ENCODE data around the gene FRAT1. TPM values are rescaled to one million over a fixed set of nuclear protein-coding genes. Genes with fewer than 3 reads are reported as not detected.

FRAT1 gene
- total RNA-seq, 6 experiments from 2014 or later = 3.5 to 8.5 (median 7.4) TPM

- Histone ChIP-seq H3K4me3 (no peak overlapping the region), H3K4me1 (peaks cover 0 to 13% (median 5%) of the 10 kb centered on the region in 4 donors), H3K27me3 (no peaks in the 10 kb centered on the region), H3K27ac (peak overlapping the region; percentile 64 to 95 (median 87)), H3K9me3 (no peaks in the 10 kb centered on the region), H3K36me3 (no peaks in the 10 kb centered on the region)
- intact Hi-C loops (cut with DNase I) = no loop called here
- DNase-seq (peak in 2 of 3 donors; percentile 76 to 77), ATAC-seq (peak; percentile 89 to 93 (median 90))
- TF ChIP-seq POLR2A (IDR thresholded peaks at IDR 0.05) = no peak
- TF ChIP-seq, protein P1, sequence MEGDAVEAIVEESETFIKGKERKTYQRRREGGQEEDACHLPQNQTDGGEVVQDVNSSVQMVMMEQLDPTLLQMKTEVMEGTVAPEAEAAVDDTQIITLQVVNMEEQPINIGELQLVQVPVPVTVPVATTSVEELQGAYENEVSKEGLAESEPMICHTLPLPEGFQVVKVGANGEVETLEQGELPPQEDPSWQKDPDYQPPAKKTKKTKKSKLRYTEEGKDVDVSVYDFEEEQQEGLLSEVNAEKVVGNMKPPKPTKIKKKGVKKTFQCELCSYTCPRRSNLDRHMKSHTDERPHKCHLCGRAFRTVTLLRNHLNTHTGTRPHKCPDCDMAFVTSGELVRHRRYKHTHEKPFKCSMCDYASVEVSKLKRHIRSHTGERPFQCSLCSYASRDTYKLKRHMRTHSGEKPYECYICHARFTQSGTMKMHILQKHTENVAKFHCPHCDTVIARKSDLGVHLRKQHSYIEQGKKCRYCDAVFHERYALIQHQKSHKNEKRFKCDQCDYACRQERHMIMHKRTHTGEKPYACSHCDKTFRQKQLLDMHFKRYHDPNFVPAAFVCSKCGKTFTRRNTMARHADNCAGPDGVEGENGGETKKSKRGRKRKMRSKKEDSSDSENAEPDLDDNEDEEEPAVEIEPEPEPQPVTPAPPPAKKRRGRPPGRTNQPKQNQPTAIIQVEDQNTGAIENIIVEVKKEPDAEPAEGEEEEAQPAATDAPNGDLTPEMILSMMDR (IDR thresholded peaks at IDR 0.05) = no peak
- 21% methylated on average over 9 of the region's 10 CpGs for WGBS (ENCODE audit: insufficient coverage, low coverage, low lambda C conversion rate, missing lambda C conversion rate)
These were observed 10.9 kb upstream of the FRAT1 start for GRCh38 chr10:97307866-97308780.

GRCh38 chr10:97311111-97311626, 7.9 kb upstream of the FRAT1 start:
- intact Hi-C loops (cut with DNase I) = no loop called here
- Histone ChIP-seq H3K36me3 (no peaks in the 10 kb centered on the region), H3K4me1 (peaks cover 0 to 13% (median 5%) of the 10 kb centered on the region in 4 donors), H3K27ac (no peak overlapping the region), H3K4me3 (no peak overlapping the region), H3K27me3 (no peaks in the 10 kb centered on the region), H3K9me3 (no peaks in the 10 kb centered on the region)
- ATAC-seq (no peak), DNase-seq (no peak)
- WGBS (ENCODE audit: insufficient coverage, low coverage, low lambda C conversion rate, missing lambda C conversion rate) = 100% methylated on average over 4 of the region's 4 CpGs
- TF ChIP-seq POLR2A (IDR thresholded peaks at IDR 0.05) = no peak
- TF ChIP-seq, protein P1 (IDR thresholded peaks at IDR 0.05) = no peak

- Histone ChIP-seq H3K4me3 (no peak overlapping the region), H3K36me3 (no peaks in the 10 kb centered on the region), H3K9me3 (no peaks in the 10 kb centered on the region), H3K27ac (no peak overlapping the region), H3K27me3 (no peaks in the 10 kb centered on the region), H3K4me1 (peaks cover 0 to 3% (median under 1%) of the 10 kb centered on the region in 4 donors)
- DNase-seq (no peak), ATAC-seq (no peak)
- 36% methylated on average over 1 of the region's 6 CpGs for WGBS (ENCODE audit: insufficient coverage, low coverage, low lambda C conversion rate, missing lambda C conversion rate)
- no peak for TF ChIP-seq POLR2A (IDR thresholded peaks at IDR 0.05)
- TF ChIP-seq, protein P1 (IDR thresholded peaks at IDR 0.05) = no peak
- intact Hi-C loops (cut with DNase I) = no loop called here
These were observed 6.2 kb upstream of the FRAT1 start for GRCh38 chr10:97312897-97313296.

- no peak for DNase-seq
- TF ChIP-seq POLR2A (IDR thresholded peaks at IDR 0.05) = no peak
- TF ChIP-seq, protein P1 (IDR thresholded peaks at IDR 0.05) = no peak
- no peaks in the 10 kb centered on the region for H3K27me3 ChIP-seq
- H3K36me3 ChIP-seq = no peaks in the 10 kb centered on the region
- no peak overlapping the region for H3K27ac ChIP-seq
- ATAC-seq = no peak
- H3K4me3 ChIP-seq = no peak overlapping the region
- no peaks in the 10 kb centered on the region for H3K9me3 ChIP-seq
- 56% methylated on average over 4 of the region's 4 CpGs for WGBS (ENCODE audit: insufficient coverage, low coverage, low lambda C conversion rate, missing lambda C conversion rate)
- no peaks in the 10 kb centered on the region for H3K4me1 ChIP-seq
- intact Hi-C loops (cut with DNase I) = no loop called here
These were observed 4.4 kb upstream of the FRAT1 start for GRCh38 chr10:97314671-97315070.
